GM12801 (cell line): ENCODE results near the gene NTSR1.

Experiments
- TF ChIP-seq, protein P1 (sequence below): IDR thresholded peaks from one replicate; pipeline ENCODE4 v1.5.1; 2011; ENCODE audit warnings: control low read depth; ENCODE audit not compliant: insufficient read length; ENCODE audit errors: extremely low read depth

Gene NTSR1

DNA sequence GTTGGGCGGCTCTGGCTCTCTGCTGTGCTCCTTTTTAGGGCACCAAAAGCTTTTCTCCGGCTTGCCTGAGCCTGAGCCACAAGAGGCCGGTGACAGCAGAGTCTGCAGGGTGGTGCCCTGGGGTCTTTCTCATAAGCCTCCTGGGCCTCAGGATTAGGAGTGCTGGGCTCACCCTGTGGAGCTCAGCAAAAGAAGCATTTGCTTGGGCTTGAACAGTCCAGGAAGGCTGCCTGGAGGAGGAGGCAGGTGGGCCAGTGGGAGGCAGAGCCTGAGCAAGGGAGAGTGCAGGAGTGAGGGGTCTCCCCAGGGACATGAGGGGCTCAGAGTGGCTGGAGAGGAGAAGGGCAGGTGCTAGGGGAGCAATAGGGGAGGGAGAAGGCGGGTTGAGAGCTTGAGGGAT is 54.8 kb downstream of the NTSR1 start:
- TF ChIP-seq, protein P1, sequence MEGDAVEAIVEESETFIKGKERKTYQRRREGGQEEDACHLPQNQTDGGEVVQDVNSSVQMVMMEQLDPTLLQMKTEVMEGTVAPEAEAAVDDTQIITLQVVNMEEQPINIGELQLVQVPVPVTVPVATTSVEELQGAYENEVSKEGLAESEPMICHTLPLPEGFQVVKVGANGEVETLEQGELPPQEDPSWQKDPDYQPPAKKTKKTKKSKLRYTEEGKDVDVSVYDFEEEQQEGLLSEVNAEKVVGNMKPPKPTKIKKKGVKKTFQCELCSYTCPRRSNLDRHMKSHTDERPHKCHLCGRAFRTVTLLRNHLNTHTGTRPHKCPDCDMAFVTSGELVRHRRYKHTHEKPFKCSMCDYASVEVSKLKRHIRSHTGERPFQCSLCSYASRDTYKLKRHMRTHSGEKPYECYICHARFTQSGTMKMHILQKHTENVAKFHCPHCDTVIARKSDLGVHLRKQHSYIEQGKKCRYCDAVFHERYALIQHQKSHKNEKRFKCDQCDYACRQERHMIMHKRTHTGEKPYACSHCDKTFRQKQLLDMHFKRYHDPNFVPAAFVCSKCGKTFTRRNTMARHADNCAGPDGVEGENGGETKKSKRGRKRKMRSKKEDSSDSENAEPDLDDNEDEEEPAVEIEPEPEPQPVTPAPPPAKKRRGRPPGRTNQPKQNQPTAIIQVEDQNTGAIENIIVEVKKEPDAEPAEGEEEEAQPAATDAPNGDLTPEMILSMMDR = no peak

DNA sequence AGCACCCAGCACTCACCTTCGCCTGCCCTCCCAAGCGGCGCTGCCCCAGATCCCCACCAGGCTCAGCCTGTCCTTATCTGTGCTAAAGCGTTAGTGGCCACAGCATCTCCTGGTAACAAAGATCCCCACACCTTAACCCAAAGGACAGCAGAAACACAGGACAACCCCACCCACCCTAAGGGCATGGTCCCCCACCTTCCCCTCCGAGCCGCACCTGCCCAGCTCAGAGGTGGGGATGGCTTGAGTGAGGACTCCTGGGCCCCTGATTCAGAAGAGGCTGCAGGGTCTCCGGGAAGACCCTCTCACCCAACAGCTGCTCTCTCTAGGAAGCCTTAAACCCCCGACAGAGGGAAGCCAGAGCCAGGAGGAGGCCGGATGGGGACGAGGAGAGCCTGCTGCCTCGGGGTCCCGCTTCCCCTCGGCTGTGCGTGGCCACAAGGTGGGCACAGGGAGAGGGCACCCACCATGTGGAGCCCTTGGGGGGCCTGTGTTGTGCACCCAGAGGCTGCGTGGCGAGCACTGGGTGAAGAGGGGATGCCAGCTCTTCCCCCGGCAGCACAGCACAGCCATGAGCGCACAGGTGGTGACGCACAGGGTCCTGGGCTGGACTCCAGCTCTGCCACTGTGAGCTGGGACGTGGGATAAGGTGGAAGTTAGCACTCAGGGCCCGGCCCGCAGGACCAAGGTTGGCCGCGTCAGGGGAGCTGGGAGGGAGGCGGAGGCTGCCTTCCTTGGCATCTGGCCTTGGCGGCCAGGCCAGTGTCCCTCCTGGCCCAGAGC is 55.7 kb downstream of the NTSR1 start:
- TF ChIP-seq, protein P1 = no peak

DNA sequence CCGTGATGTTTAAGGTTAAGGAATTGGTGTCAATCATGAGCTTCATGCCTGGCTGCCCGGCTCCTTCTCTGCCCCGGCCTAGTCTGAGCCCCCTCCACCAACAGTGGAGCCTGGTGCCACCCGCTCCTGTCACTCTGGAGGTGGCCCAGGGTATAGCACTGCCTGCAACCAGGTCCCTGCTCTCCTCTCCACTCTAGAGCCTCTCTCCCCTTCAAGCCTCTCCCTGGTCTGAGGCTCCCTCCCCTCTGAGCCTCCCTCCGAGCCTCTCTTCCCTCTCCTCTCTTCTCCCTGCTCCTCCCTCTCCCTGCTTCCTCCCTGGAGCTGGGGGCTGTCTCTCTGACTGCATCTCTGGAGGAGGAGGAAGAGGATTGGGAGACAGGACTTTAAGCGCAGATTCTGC is 56.4 kb downstream of the NTSR1 start:
- TF ChIP-seq, protein P1 = no peak

DNA sequence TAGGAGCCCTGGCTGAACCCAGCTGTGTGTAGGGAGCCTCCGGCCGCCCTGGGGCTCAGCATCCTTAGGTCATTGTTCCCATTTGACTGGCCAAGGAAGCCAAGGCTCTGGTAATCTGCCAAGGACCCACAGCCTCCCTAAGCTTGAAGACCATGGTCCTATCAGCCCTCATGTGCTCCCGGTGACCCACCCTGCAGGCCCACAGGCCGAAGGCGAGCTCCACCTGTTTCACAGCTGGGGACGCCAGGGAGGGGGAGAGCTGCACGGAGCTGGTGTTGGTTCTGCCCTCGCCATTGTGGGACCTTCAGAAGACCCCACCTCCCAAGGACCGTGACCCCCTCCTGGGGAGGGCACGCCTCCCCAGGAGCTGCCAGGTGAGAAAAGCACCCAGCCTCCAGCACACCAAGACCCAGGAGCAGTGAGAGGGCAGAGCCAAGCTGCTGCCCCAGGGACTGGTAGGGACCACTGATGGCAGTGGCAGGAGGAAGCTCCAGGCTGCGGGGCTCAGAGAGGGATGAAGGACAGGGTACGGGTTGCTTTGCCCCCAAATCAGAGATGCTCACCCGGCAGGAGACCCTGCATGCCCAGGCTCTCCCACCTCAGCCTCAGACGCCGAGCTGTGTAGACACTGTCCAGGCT is 56.9 kb downstream of the NTSR1 start:
- TF ChIP-seq, protein P1 = no peak

DNA sequence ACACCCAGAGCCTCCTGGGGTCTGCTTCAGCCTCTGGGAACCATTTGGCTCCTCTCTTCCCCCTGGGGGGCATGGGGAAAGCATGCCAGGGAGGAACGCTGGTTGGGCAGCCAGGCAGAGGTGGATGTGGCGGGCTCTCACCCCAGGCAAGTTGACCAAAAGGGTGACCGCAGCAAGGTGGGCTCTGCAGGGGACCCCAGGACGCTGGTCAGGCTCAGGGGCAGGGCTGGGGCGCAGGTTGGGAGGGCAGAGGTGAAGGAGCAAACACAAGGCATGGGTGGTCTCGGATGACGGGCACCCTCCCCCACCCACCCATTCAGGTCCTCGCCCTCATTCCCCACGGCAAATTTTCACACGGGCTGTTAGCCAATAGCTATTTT is 57.4 kb downstream of the NTSR1 start:
- TF ChIP-seq, protein P1 = no peak

DNA sequence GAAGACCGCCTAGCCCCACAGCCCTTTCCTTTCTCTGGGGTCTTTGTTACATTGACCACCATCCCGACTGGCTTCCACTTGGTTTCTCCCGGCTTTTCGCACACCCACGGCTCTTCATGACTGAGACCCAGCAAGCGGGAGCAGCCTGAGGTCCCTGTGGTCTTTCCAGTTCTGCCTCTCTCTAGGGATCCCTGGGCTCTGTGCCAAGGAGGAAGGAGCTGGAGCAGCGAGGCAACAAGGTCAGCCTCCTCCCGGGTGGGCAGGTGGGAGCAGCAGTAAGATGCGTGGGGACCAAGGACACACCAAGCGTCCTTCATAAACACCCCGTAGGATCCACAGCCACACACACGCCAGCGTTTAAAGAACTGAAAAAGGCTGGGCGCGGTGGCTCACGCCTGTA is 58.1 kb downstream of the NTSR1 start:
- TF ChIP-seq, protein P1 = no peak

DNA sequence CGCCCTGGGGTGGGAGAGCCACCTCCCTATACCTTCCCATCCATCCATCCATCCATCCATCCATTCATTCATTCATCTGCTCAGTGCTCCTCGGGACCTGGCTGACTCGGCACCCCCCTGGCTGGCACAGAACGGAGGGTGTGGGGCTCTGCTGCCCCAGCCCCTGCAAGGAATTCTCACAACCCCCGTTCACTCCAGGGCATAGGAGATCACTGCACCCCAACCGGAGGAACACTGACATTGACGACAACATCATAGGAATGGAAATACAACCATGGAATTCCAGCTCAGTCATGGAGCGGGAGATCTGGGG is 59.6 kb downstream of the NTSR1 start:
- TF ChIP-seq, protein P1 = no peak
